Ishikawa (cell line): Measurements from ENCODE around the gene VPS72.

Experiments
- CEBPB ChIP-seq: IDR thresholded peaks from 2 replicates; pipeline ENCODE4 v1.6.1; 2012
- CREB1 ChIP-seq: IDR thresholded peaks from 2 replicates; pipeline ENCODE4 v1.6.1; 2012; ENCODE audit warnings: low read depth
- EGR1 ChIP-seq: IDR thresholded peaks from 2 replicates; pipeline ENCODE4 v1.6.1; 2012
- EP300 ChIP-seq: IDR thresholded peaks from 2 replicates; pipeline ENCODE4 v1.6.1; 2012; ENCODE audit warnings: borderline replicate concordance
- FOXM1 ChIP-seq: IDR thresholded peaks from 2 replicates; pipeline ENCODE4 v1.6.1; 2012; ENCODE audit warnings: low read depth, borderline replicate concordance
- MAX ChIP-seq: IDR thresholded peaks from 2 replicates; pipeline ENCODE4 v1.6.1; 2012
- NFIC ChIP-seq: IDR thresholded peaks from 2 replicates; pipeline ENCODE4 v1.6.1; 2012
- REST ChIP-seq: IDR thresholded peaks from 2 replicates; pipeline ENCODE4 v1.6.1; 2012; ENCODE audit warnings: low read depth, mild to moderate bottlenecking
- TAF1 ChIP-seq: IDR thresholded peaks from 2 replicates; pipeline ENCODE4 v1.6.1; 2012; ENCODE audit warnings: low read depth, mild to moderate bottlenecking
- TEAD4 ChIP-seq: IDR thresholded peaks from 2 replicates; pipeline ENCODE4 v1.6.1; 2012
- USF1 ChIP-seq: IDR thresholded peaks from 2 replicates; pipeline ENCODE4 v1.6.1; 2012
- YY1 ChIP-seq: IDR thresholded peaks from 2 replicates; pipeline ENCODE4 v1.6.1; 2012; ENCODE audit warnings: low read depth
- ZBTB7A ChIP-seq: IDR thresholded peaks from 2 replicates; pipeline ENCODE4 v1.6.1; 2012; ENCODE audit warnings: low read depth

- TF ChIP-seq USF1 = no peak
- TF ChIP-seq YY1 = no peak
- TF ChIP-seq NFIC = no peak
- TF ChIP-seq MAX = no peak
- TF ChIP-seq CEBPB = no peak
- TF ChIP-seq EP300 = no peak
- TF ChIP-seq REST = no peak
- TF ChIP-seq TAF1 = no peak
- no peak for TF ChIP-seq FOXM1
- no peak for TF ChIP-seq EGR1
- TF ChIP-seq TEAD4 = no peak
- TF ChIP-seq ZBTB7A = no peak
- TF ChIP-seq CREB1 = no peak
Measured at GRCh38 chr1:151158751-151159251, 31.2 kb downstream of the VPS72 start.
